GM12878 (cell line): ENCODE results near the gene SEMA3B. TPM values are rescaled to one million over a fixed set of nuclear protein-coding genes. Genes with fewer than 3 reads are reported as not detected.

ENCODE experiments used
- ATAC-seq: fragments of 200-7000 bp; cut with Tn5 transposase; 3 replicates; pipeline ENCODE4 v1.9.1; 2020; ENCODE audit warnings: mild to moderate bottlenecking, moderate library complexity
- BruUV-seq: library from RNA; stranded (reverse); fragments of 400-500 nt; replicated peaks from 2 replicates; lab custom pipeline; 2021; lab: Mats Ljungman, UMichigan
- CTCF ChIA-PET: fragments of 300-600 bp; sonication (Branson Sonifier 250); formaldehyde crosslinking; extraction: SDS; loops from one replicate; lab custom pipeline; 2021; ENCODE audit warnings: inconsistent platforms; lab: Yijun Ruan, JAX
- POLR2A ChIA-PET: fragments of 350-600 bp; formaldehyde crosslinking; extraction: SDS; loops from one replicate; lab custom pipeline; 2021; ENCODE audit warnings: inconsistent platforms; lab: Charles Lee
- RAD21 ChIA-PET: fragments of 300-600 bp; sonication (Branson Sonifier 250); formaldehyde crosslinking; loops from one replicate; lab custom pipeline; 2023; ENCODE audit warnings: antibody characterized with exemption; ENCODE audit not compliant: unreplicated experiment; lab: Charles Lee
- SMC1A ChIA-PET: fragments of 300-600 bp; sonication (Branson Sonifier 250); formaldehyde crosslinking; loops from one replicate; lab custom pipeline; 2023; ENCODE audit not compliant: unreplicated experiment, uncharacterized antibody; lab: Charles Lee
- DNase-seq: peaks from one replicate; pipeline ENCODE4 v3.0.0-alpha.2; 2011; ENCODE audit warnings: low read depth, low spot score
- FAIRE-seq: peaks from 3 replicates; lab custom pipeline; 2011; peaks lifted over from hg19 to GRCh38; lab: Jason Lieb, UNC
- H2AFZ ChIP-seq: 2 replicates; pipeline ENCODE4 v1.6.0; 2011; ENCODE audit warnings: low read depth, low read length, control low read depth; ENCODE audit not compliant: control insufficient read depth
- H3K27ac ChIP-seq: 2 replicates; pipeline ENCODE4 v1.5.1; 2011; ENCODE audit warnings: control low read depth; ENCODE audit not compliant: control insufficient read depth, insufficient read depth
- H3K27me3 ChIP-seq, 2 experiments: replicated peaks in 1 of 2; 2 replicates each; pipeline versions ENCODE4 v1.6.0 to v1.6.1; 2011; ENCODE audit warnings: low read length in 1 of 2; ENCODE audit not compliant: control insufficient read depth in 2 of 2, insufficient read depth in 2 of 2
- H3K36me3 ChIP-seq, 2 experiments: 2 replicates each; pipeline ENCODE4 v1.5.1; 2011; ENCODE audit warnings: low read length in 1 of 2; ENCODE audit not compliant: control insufficient read depth in 2 of 2, insufficient read depth in 2 of 2
- H3K4me1 ChIP-seq: 2 replicates; pipeline ENCODE4 v1.6.1; 2011; ENCODE audit warnings: mild to moderate bottlenecking, low read length, moderate library complexity, mixed read lengths; ENCODE audit not compliant: control insufficient read depth, insufficient read depth
- H3K4me2 ChIP-seq: 2 replicates; pipeline ENCODE4 v1.6.0; 2011; ENCODE audit warnings: control low read depth; ENCODE audit not compliant: control insufficient read depth, insufficient read depth
- H3K4me3 ChIP-seq: fragments of 200-600 bp; sonication (generic); 2 replicates; pipeline ENCODE4 v1.5.1; 2016
- H3K79me2 ChIP-seq: 2 replicates; pipeline ENCODE4 v1.6.0; 2011; ENCODE audit warnings: low read length; ENCODE audit not compliant: control insufficient read depth, insufficient read depth
- H3K9ac ChIP-seq: 2 replicates; pipeline ENCODE4 v1.8.0; 2011; ENCODE audit warnings: low read length, control low read depth, mixed read lengths; ENCODE audit not compliant: control insufficient read depth, insufficient read depth
- H3K9me3 ChIP-seq: replicated peaks from 3 replicates; pipeline ENCODE4 v1.5.1; 2011; ENCODE audit warnings: mild to moderate bottlenecking, low read length; ENCODE audit not compliant: control insufficient read depth, insufficient read depth
- H4K20me1 ChIP-seq: 2 replicates; pipeline ENCODE4 v1.6.0; 2011; ENCODE audit not compliant: control insufficient read depth, insufficient read depth
- ASH2L ChIP-seq: fragments of 300-600, 200-600 bp; sonication (generic); IDR thresholded peaks from 2 replicates; pipeline ENCODE4 v1.6.1; 2017; ENCODE audit warnings: low read depth, mild to moderate bottlenecking, borderline replicate concordance
- ATF7 ChIP-seq: fragments of 450-650 bp; IDR thresholded peaks from 2 replicates; pipeline ENCODE4 v1.6.1; 2016; ENCODE audit warnings: low read depth, mild to moderate bottlenecking
- CEBPB ChIP-seq, 2 experiments: fragments of 150-350 bp in 1 of 2; IDR thresholded peaks; 2 replicates each; pipeline ENCODE4 v1.6.1; 2012 to 2014; ENCODE audit warnings: low read depth in 2 of 2, low read length in 2 of 2, borderline replicate concordance in 1 of 2, inconsistent platforms in 1 of 2
- LARP7 ChIP-seq: fragments of 450-650 bp; IDR thresholded peaks from 2 replicates; pipeline ENCODE4 v1.6.1; 2017; ENCODE audit warnings: mild to moderate bottlenecking
- MEF2A ChIP-seq: IDR thresholded peaks from 2 replicates; pipeline ENCODE4 v1.6.1; 2011; ENCODE audit warnings: low read depth, mild to moderate bottlenecking, low read length, moderate library complexity; ENCODE audit not compliant: insufficient read depth
- NR2C2 ChIP-seq: IDR thresholded peaks from 2 replicates; pipeline ENCODE4 v1.6.1; 2011; ENCODE audit warnings: borderline replicate concordance, low read depth; ENCODE audit not compliant: control insufficient read depth, insufficient read length
- NR2F1 ChIP-seq: fragments of 450-650 bp; conservative IDR thresholded peaks from 2 replicates; pipeline ENCODE4 v1.6.1; 2017; ENCODE audit warnings: mild to moderate bottlenecking
- PKNOX1 ChIP-seq: fragments of 450-650 bp; IDR thresholded peaks from 2 replicates; pipeline ENCODE4 v1.6.1; 2016; ENCODE audit warnings: mild to moderate bottlenecking
- POLR2A ChIP-seq: IDR thresholded peaks from 2 replicates; pipeline ENCODE4 v1.6.1; 2011; ENCODE audit warnings: low read depth, mild to moderate bottlenecking, low read length
- POLR2AphosphoS5 ChIP-seq: IDR thresholded peaks from 2 replicates; pipeline ENCODE4 v1.6.1; 2011; ENCODE audit warnings: mild to moderate bottlenecking, low read length, inconsistent platforms
- RB1 ChIP-seq: fragments of 450-650 bp; formaldehyde crosslinking; IDR thresholded peaks from 2 replicates; pipeline ENCODE4 v1.6.1; 2017; ENCODE audit warnings: mild to moderate bottlenecking, borderline replicate concordance
- RCOR1 ChIP-seq: conservative IDR thresholded peaks from 2 replicates; pipeline ENCODE4 v1.6.1; 2012; ENCODE audit warnings: low read depth, low read length, improper control_type of control experiment
- SIN3A ChIP-seq: IDR thresholded peaks from 2 replicates; pipeline ENCODE4 v1.6.1; 2012; ENCODE audit warnings: low read depth, low read length, improper control_type of control experiment
- SPI1 ChIP-seq: IDR thresholded peaks from 2 replicates; pipeline ENCODE4 v1.6.1; 2011; ENCODE audit warnings: low read depth, mild to moderate bottlenecking, low read length, moderate library complexity, borderline replicate concordance; ENCODE audit not compliant: insufficient read depth
- SREBF1 ChIP-seq: IDR thresholded peaks from 2 replicates; pipeline ENCODE4 v1.6.1; 2012; ENCODE audit warnings: mild to moderate bottlenecking, low read length
- SREBF2 ChIP-seq: IDR thresholded peaks from 2 replicates; pipeline ENCODE4 v1.6.1; 2012; ENCODE audit warnings: mild to moderate bottlenecking, low read length
- SRF ChIP-seq, 2 experiments: IDR thresholded peaks; 2 replicates each; pipeline ENCODE4 v1.6.1; 2011; ENCODE audit warnings: low read depth in 2 of 2, low read length in 2 of 2, mild to moderate bottlenecking in 1 of 2, moderate library complexity in 1 of 2
- STAT1 ChIP-seq: fragments of 450-650 bp; conservative IDR thresholded peaks from 2 replicates; pipeline ENCODE4 v1.6.1; 2014; ENCODE audit warnings: antibody characterized with exemption, mild to moderate bottlenecking
- YBX1 ChIP-seq: fragments of 450-650 bp; IDR thresholded peaks from 2 replicates; pipeline ENCODE4 v1.6.1; 2016; ENCODE audit warnings: antibody characterized with exemption
- YY1 ChIP-seq: IDR thresholded peaks from 2 replicates; pipeline ENCODE4 v1.6.1; 2011; ENCODE audit warnings: low read depth, mild to moderate bottlenecking, low read length
- ZBTB33 ChIP-seq: fragments of 450-650 bp; IDR thresholded peaks from 2 replicates; pipeline ENCODE4 v1.6.1; 2017; ENCODE audit warnings: mild to moderate bottlenecking
- WGBS: methylation state at CpG from one replicate; pipeline ENCODE4 v1.1.6; 2016; ENCODE audit warnings: low lambda C conversion rate; ENCODE audit not compliant: insufficient replicate concordance, insufficient coverage; ENCODE audit errors: missing lambda C conversion rate; 5-methylcytosine and 5-hydroxymethylcytosine counted together
- in situ Hi-C: fragments of 300-500 bp; cut with MboI; formaldehyde crosslinking; loops from 9 replicates; pipeline ENCODE4 v1.14.3; 2018; ENCODE audit warnings: mixed read lengths
- intact Hi-C: fragments of 100-400 bp; cut with micrococcal nuclease; formaldehyde crosslinking; loops from one replicate; pipeline ENCODE4 v1.14.2; 2022; ENCODE audit not compliant: unreplicated experiment
- polyA plus RNA-seq, 11 experiments: library from polyadenylated mRNA; depleted of rRNA in 4 of 11; unstranded in 6 of 11; stranded (reverse) in 5 of 11; fragments of >200 nt; fragmentation: Nextera tagmentation in 4 of 11; fragmentation: Illumina TruSeq in 1 of 11; extraction: Ambion mirVana in 4 of 11; extraction: Trizol in 1 of 11; gene quantifications; 1 replicate in 1 of 11; 2 replicates in 10 of 11; pipeline versions ENCODE4 v1.2.1 to v1.2.3, GENCODE V29; 2011 to 2016; ENCODE audit warnings: inconsistent platforms in 2 of 11, missing spikeins in 2 of 11, low read depth in 1 of 11
- total RNA-seq, 4 experiments: library from RNA; depleted of rRNA in 3 of 4; stranded (reverse); fragments of >200 nt in 3 of 4; fragmentation: Illumina TruSeq in 1 of 4; extraction: Trizol in 1 of 4; gene quantifications; 2 replicates each; pipeline versions ENCODE4 v1.2.1 to v1.2.3, GENCODE V29; 2013 to 2021

SEMA3B gene
- total and polyA plus RNA-seq, 10 of the 15 experiments (the other 5 are each of a cell fraction or from before 2014, with no cell fraction given): 0.06 to 0.59 (median 0.14) TPM; not detected in 2

- no peak for TF ChIP-seq ZBTB33
- TF ChIP-seq POLR2AphosphoS5: peak; percentile 94
- TF ChIP-seq CEBPB (IDR thresholded peaks at IDR 0.05; ENCODE audit: borderline replicate concordance in 1 of 2, low read depth in 2 of 2, low read length in 2 of 2): no peak
- TF ChIP-seq, all 136 proteins: peak for 39
These were observed 30.1 kb downstream of the SEMA3B start, which contains the start of the genes HYAL3 and NAA80 (continued) for GRCh38 chr3:50298836-50299637.

- no peaks in the 10 kb centered on the region for H3K9me3 ChIP-seq
- FAIRE-seq: no peak
- TF ChIP-seq PKNOX1 (peak; percentile 78), LARP7 (no peak), MEF2A (no peak), SRF (IDR thresholded peaks at IDR 0.05; ENCODE audit: low read depth in 2 of 2, low read length in 2 of 2) (no peak), YY1 (no peak), NR2F1 (no peak), RCOR1 (no peak), ATF7 (0 out of 2 replicates have a peak, but pooled peaks have one; percentile 42), SREBF2 (no peak), SIN3A (0 out of 2 replicates have a peak, but pooled peaks have one; percentile 19), ASH2L (no peak), NR2C2 (no peak), STAT1 (no peak), YBX1 (no peak), SPI1 (0 out of 2 replicates have a peak, but pooled peaks have one; percentile 6), RB1 (peak; percentile 27; the same call in 1 of the 2 replicates), POLR2A (no peak), SREBF1 (no peak)
These were observed 30.6 kb downstream of the SEMA3B start for GRCh38 chr3:50299638-50299928.

More at GRCh38 chr3:50299638-50299928, 30.6 kb downstream of the SEMA3B start:
- ChIA-PET RAD21 (interaction anchor here (0.7 to 2.2 kb wide), 8 partner anchors 11 to 53 kb away, joined by 3 to 15 read pairs (median 6); partner anchors contain the start of genes CYB561D2, NPRL2 and TUSC2), POLR2A (interaction anchor here (0.5 to 2.7 kb wide), 15 partner anchors 9 to 829 kb away, joined by 3 to 30 read pairs (median 5); partner anchors contain the start of genes CYB561D2, DAG1, NPRL2 and RASSF1), CTCF (interaction anchor here (0.7 to 3.5 kb wide), 12 partner anchors 19 to 243 kb away, joined by 3 to 22 read pairs (median 5); partner anchors contain the start of gene TUSC2), SMC1A (interaction anchor here (0.7 to 2.3 kb wide), 7 partner anchors 17 to 72 kb away, joined by 3 to 9 read pairs (median 3); no protein-coding TSS in a partner anchor)
- Histone ChIP-seq H3K27me3 (no peaks in the 10 kb centered on the region), H3K79me2 (peaks cover 2% of the 10 kb centered on the region; the same call in 1 of the 2 replicates), H3K4me3 (peak overlapping the region; percentile 79), H4K20me1 (no peaks in the 10 kb centered on the region), H3K36me3 (no peaks in the 10 kb centered on the region), H3K4me2 (peak overlapping the region; percentile 90), H3K27ac (peak overlapping the region; percentile 68), H3K4me1 (peaks cover 4% of the 10 kb centered on the region), H2AFZ (peak overlapping the region; percentile 73), H3K9ac (peak overlapping the region; percentile 64)
- no peak for DNase-seq
- under 1% methylated on average over 12 of the region's 12 CpGs for WGBS
- BruUV-seq: no TSS peak
- in situ Hi-C loops (no loop called here), intact Hi-C loops (loop anchor here (1.0 to 5.0 kb wide), 2 partner anchors 22 to 38 kb away; no protein-coding TSS in a partner anchor)
- no peak for ATAC-seq
